SKM-1 treated with dmso at 0.1 percent for 144 hours (cell line): ENCODE data around the gene ADORA1.

Experiments
- DNase-seq: peaks from one replicate; lab custom pipeline; 2025; ENCODE audit not compliant: unreplicated experiment; lab: John Stamatoyannopoulos, UW

ADORA1 gene

DNA sequence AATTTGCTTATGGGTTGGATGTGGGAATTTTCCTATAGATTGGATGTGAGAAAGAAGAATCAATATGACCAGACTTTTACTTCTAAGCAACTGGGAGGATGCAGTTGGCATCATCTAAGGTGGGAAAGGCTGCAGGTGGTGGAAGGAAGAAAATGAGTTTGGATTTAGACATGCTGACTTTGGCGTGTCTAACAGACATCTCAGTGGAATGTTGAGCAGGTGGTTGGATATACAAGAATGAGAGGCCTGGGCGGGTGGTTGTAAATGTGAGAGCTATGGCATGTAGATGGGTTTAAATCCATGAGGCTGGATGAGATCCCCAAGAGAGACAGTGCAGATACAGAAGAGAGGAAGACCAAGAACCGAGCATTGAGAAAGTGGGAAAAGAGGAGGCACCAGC, 10.5 kb downstream of the ADORA1 start:
- DNase-seq = no peak

DNA sequence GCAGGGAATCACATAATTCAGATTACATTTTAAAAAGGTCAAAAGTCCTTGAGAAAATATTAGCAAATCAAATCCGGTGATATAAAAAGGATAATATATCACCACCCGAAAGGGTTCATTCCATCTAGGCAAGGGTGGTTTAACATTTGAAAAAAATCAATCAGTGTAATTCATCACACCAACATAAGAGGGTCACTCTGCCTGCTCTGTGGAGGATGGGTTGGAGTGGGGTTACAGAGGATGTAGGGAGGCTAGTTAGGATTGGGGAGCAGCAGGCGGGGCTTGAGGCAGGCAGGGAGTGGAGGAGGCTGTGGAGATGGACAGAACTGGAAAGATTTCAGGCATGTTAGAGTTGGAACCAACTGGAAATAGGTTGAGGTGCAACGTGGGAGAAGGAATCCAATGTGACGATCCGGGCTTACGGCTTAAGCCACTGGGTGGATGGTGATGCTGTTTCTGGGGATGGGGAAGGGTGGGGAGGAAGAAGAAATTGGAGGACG, 12.5 kb downstream of the ADORA1 start:
- no peak for DNase-seq

DNA sequence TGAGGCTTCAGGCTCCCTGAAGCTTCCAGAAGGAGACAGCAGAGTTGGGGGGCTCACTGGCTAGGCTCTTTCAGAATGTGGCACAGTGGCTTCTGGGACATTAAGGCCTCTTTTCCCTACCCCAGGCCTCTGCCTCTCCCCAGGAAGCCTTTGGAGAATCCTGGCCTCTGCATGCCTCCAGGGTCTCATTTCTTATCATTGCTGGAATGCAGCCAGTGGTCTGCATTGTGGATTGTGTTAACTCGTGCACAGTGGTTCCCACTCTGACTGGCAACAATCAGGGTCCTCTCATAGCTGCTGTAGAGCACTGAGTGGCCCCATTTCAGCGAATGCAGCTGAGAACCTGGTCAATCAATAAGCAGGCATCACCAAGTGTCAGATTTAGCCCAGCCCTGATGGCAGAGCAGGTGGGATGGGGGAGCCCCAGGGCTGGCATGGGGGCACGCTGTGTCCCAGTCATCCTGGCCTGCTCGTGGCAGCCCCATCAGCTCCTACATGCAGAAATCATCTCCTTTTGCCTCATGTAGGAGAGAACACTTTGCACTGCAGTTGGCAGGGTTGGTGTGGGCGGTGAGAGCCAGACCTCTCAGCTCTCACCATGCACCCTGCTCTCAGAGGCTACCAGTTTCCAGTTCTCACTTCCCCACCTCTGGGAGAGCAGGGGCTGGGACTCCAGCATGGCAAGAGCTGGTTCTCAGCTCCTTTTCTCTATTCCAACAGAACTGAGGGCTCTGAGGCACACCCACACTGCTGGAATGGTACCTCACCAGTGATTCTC, 13.4 kb downstream of the ADORA1 start:
- DNase-seq = no peak

DNA sequence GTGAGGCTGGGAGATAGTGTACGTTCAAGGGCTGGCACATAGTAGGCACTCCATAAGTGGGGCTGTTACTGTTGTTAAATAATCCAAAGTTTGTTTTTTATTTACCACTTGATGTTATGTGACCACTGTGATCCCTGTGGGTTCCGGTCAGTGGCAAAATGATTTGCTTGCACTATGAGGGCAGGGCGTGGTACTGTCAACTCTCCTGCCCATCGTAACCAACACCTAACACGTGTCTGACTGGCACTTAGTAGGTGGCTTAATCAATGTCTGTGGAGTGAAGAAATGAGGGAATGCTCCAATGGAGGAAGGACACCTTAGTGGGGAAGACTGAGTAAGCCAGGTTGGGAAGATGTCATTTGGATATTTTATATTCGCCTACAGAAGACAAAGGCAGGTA, 14.6 kb downstream of the ADORA1 start:
- DNase-seq = no peak

DNA sequence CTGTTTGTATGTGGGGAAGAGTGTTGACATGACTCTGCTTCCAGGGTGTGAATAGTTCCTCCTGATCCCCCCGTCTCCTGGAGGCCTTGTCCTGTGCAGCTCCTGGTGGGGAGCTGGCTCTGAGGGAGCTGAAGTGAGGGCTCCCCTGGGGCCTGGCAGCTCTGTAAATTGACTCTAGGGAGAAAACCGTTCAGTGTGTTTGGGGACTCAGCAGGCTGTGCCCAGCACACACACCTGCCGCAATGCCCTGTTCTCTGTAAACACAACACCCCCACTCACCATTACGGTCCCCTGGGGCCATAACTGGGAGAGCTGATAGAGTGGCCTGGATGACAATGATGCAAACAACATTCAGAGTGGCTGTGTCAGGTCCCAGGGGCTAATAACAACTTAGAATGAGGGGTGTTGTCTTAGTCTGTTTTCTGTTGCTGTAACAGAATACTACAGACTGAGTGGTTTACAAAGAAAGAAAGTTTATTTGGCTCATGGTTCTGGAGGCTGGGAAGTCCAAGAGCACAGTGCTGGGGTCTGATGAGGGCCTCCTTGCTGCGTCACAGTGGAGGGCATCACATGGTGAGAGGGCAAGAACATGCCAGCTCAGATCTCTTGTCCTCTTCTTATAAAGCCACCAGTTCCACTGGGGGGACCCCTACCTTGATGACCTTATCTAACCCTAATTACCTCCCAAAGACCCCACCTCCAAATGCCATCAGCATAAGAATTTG, 15.3 kb downstream of the ADORA1 start:
- no peak for DNase-seq

DNA sequence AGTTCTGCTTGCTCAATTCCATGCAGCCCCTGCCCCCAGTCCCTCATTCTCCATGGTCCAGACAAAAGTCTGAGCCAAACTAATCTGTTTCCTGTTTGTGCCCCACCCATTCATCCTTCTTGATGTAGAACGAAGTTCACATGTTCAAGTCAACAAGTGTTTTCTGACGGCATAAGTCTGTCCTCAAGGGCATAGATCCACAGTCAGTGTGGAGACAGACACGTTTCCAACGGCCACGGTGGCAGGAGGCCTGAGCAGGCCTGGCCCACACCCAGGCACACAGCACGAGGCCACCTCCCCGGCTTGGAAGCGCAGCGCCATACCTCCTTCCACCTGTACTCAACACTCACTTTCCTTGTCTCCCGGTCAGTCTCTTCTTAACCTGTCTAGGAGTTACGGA, 16.1 kb downstream of the ADORA1 start:
- DNase-seq = no peak

DNA sequence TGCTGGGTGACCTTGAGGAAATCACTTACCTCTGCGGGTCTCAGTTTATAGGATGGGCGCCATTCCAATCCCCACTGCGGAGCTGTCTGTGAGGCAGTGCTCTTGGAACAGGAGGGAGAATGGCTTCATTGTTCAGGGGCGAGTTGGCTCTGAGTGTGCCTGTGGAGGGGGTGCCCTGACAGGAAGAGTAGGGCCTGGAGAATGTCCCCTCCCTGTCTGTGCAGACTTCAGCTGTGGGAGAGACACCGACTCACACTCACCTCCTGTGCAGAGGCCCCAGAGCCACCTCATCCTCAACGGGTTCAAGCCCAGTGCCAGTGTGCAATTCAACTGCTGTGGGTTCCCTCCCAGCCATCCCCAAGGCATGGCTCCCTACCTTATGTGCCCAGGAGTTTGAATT, 17.1 kb downstream of the ADORA1 start:
- DNase-seq = no peak

DNA sequence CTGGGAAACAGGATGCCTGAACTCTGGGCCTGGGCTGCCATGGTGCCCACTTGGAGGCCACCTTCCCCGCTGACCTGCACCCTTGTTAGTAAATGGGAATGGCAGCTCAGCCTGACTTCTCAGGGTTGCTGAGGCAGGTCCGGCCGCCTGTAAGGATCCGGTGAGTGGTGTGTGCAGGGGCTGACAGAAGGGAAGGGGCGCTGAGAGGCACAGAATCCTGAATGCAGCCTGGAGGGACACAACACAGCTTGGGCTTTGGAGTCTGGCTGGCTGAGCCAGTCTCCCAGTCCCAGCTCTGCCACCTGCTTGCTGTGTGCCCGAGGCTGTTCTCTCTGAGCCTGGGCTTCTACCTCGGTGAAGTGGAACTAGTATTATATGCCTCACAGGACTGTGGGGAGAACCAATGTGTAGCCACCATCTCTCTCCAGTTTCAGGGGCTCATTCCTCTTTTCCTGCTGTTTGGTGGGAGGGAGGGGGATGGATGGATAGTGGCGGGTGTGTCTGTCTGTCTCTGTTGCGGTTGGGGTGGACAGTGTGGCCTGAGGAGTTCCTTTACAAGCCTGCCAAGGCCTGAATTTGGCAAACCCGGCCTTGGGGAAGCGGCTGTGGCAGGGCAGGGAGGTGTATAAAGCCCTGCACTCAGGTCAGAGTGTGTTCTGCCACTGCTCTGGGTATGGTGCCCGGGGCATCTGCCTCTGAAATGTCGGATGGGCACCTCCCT, 18.0 kb downstream of the ADORA1 start:
- no peak for DNase-seq

DNA sequence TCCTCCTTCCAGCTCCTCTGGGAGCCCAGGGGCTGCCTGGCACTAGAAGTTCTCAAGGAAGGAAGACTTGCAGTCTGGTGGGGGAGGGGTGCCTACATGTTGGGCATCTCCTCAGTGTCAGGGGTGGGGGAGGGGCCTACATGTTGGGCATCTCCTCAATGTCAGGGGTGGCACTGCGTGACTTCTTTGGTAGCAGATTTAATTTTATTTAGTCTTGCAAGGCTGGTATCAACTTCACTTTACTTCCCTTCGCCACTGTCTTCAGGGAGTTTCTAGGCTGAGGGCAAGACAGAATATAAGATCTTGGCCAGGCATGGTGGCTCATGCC, 18.5 kb downstream of the ADORA1 start:
- DNase-seq = no peak

DNA sequence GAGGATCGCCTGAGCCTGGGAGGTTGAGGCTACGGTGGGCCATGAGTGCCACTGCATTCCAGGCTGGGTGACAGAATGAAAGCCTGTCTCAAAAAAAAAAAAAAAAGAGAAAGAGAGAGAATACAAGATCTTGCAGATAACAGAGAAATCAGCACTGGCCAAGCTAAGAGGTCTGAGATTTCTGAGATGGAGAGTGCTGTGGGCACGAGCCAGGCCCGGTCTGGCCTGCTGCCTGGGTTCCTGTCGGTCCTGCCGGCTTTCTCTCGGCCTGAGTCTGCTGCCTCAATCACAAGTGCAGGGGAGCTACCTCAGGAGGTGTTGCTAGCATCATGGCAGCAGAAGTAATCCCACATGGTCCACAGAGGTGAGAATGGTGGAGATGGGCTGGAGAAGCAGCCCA, 19.0 kb downstream of the ADORA1 start:
- no peak for DNase-seq

DNA sequence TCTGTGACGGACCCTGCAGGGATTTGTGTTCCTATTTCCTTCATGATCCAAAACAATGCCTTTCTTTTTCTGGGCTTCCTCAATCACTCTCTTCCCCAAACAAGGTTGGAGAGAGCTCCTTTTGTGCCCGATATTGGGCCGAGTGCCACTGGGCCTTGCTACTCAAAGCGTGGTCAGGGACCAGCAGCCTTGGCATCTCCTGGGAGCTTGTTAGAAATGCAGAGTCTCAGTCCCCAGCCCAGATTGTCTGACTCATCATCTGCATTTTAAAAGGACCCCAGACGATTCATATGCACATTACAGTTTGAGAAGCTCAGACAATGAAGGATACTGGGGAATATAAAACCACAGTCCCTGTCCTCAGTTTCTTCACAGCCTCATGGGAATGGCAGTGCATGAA, 19.9 kb downstream of the ADORA1 start:
- DNase-seq = no peak

DNA sequence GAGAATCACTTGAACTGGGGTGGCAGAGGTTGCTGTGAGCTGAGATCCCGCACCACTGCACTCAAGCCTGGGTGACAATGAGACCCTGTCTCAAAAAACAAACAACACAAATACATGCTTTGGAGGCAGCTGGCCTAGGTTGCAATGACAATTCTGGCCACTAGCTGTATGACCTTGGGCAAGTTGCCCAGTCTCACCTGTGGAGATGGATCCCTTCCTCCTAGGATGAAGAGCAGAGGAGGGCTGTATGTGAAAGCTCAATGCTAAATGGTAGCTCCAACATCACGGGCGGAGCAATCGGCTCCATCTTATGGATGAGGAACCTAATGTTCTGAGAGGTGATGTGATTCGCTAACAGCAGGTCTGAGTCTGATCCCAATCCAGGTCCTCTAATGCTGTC, 20.6 kb downstream of the ADORA1 start:
- peak; percentile 10 for DNase-seq

DNA sequence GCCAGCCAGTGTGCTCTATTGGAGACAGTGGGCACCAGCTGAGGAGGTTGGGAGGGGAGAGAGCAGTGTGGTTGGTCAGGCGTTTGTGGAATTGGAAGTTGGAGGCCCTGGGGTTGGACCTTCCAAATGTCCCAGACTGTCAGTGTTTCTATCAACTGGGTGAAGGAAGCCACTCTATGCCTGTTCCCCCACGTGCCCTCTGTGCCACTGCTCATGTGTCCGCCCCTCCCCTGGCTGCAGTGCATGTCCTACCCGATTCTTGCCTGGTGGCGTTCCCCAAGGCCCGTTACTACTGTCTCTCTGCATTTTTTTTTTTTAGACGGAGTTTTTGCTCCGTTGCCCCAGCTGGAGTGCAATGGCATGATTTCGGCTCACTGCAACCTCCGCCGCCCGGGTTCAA, 21.1 kb downstream of the ADORA1 start:
- no peak for DNase-seq

DNA sequence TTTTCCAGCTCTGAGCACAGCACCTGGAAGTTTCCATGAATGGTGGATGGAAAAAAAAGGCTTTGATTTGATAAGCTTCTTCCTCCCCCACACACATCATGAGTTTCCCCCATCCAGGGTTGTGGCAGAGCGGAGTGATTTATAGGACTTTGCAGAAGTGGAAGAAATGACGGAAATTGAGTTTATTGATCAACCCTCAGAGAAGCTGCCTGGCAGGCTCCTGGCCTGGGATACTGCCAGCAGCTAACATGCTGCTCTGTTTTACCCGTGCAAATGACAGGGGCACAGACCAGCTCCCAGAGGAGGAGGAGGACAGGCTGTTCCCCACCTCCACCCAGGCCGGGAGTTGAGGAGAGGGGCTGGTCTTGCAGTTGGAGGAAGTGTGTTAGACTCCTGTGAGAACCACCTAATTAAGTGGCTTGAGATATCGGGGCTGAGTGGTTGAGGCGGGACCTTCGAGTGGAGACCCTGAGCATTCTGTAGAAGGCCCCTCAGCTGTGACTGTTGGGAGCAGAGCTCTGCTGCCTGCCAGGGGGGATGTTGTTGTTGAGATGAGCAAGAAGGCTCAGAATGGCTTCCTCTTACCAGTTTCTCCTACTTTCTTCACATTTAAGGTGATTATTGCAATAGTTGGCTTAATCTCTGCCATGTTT, 21.8 kb downstream of the ADORA1 start:
- no peak for DNase-seq

DNA sequence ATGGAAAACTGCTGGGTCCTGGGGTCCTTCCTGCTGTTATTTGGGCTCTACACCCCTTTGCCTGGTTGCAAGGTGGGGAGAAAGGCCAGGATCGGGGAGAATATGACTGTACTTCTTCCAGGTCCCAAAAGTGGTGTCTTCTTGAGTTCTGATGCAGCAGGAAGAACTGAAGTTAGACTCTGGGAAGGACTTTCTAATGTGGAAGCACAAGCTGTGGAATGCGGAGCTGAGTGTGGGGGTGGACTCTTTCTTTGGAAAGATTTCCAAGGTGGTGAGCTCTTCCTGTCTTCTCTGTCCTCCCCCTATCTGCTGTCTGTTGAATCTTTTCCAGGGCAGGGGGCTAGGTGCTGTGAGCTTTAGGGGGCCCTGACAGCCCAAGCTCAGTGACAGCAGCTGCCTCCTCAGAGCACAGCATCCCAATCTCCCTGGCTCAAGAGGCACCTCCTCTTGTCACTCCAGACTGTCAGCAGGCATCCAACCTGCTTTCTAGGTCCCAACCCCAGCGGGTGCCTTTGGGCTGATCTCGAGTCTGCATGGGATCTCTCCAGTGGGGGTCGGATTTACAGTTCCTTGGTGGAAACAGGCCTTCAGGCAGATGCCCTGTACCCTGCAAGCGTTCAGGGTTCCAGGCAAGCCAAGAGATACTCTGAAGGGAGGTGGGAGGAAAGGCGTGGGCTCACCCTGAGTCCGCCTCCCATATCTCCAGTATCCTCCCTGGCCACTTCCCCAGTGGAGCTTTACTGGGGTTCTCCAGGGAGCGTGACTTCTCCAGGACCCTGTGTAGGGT, 23.2 kb downstream of the ADORA1 start:
- no peak for DNase-seq

DNA sequence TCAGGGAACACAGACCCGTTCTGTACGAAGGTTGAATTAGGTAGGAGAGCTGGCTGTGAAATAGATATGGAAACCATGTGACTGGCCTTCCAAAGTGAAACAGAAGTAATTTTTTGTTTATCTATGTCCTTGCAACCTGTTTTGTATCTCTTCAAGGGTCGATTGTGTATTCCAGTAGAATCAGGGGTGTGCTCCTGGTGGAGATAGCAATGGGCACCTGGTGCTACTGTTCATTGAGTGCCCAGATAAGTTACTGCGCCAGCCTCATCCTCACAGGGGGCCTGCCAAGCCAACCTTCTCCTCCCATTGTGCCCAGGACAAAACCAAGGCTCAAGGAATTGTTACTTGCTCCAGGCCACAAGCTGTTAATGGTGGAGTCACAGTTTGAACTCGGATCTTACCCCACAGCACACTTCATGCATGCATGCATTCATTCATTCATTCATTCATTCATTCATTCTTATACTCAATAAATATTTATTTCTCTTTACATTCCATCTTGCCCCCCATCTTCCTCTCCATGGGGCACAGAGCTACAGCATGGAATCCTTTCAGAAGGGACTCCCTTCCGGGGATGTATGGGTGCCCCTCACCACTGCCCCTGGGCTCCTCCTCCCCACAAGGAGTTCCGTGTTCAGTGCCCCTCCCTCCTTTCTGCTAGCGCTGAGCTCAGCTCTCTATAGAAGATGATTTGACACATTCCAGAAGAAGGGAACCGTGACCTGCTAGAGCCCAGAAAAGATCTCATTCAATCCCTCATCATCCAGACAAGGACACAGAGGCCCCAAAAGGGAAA, 24.0 kb downstream of the ADORA1 start:
- no peak for DNase-seq

DNA sequence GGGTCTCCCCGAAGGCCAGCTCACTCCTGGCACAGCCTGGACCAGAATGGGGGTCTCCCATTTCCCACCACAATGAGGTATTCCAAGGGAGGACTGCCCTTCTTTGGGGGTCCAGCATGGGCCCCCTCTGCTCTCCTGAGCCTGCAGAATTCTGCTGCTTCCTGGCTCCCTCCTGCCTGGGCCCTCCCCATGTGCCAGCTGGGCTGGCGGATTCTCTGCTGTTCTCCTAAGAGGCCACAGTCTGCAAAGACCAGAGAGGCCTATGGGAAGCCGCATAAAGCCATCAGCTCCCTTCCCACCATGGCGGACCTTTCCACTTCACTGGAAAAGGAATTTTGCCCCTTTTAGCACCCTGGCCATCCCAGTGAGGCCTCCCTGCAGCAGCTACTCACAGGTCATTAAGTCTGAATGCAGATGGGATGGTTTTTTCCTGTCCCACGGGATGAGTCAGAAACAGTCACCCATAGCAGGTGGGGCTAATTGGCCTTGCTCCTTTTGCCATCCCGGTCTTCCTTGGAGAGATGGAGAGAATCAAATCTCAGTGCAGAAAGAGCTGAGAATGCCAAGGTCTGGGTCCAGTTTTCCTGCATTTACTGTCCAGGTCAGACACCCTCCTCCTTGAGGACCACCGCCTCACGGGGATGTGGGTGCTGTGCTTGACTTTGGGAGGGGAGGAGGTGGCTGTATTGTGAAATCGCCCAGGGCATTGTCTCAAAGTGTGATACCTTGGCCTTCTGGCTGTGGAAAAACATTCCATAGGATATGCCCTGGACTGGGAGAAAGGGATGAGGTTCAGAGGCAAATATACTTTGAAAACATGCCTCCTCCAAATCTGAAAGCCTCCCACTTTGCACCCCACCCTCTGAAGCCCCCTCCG, 24.9 kb downstream of the ADORA1 start:
- no peak for DNase-seq

DNA sequence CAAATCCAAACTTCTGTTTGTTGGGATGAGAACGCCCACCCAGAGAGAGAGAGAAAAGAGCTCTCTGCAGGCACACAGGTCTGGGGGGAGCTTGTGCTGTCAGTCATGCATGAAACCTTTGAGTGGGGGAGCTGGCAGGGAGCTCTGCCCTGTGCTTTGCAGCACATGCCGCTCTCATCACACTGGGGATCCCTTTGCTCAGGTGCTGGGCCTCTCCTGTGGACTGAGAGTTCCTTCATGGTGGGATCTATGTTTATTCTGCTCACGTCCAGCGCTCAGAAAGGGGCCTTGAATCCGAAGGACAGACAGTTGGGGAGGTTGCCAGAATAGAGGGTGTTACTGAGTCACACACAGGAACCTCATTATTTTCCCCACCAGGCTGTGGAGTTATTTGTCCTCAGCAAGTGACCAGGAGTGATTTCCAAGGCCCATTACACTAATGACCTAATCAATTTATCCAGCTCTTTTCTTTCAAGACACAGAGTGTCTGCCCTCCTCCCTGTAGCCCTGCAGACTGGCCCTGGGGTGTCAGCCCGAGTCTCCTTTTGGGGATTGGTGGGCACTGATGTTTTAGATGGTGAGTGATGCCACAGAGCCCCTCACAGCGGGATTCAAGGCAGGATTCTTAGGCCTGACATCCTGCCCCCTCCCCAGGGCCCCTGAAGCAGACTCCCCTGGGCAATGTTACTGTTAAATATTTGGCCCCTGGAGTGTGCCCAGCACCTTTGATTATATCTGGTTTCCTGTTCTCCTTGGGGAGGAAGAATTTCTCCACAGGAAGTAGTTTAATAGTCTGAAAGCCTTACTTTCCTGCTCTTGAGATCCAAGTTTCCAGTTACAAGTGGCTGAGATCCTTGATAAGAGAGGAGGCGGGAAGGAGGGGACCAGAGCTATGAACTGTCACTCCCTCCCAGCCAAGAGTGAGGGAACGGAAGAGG, 25.8 kb downstream of the ADORA1 start:
- no peak for DNase-seq
